Neuronal stem cell (in vitro differentiated cells): ENCODE measurements around the gene STAT1.
A peak's percentile ranks its signal among the peaks of the same experiment; 100 is the strongest.

Source experiments
- DNase-seq: peaks from one replicate; pipeline ENCODE4 v3.0.0-alpha.2; 2013; ENCODE audit warnings: low spot score
- H2AFZ ChIP-seq: one replicate; pipeline ENCODE4 v1.6.1; 2013; ENCODE audit warnings: mild to moderate bottlenecking, low read length, inconsistent platforms
- H2AK5ac ChIP-seq: 2 replicates; pipeline ENCODE4 v1.6.1; 2013; ENCODE audit warnings: low read depth, mild to moderate bottlenecking, inconsistent platforms, low read length, moderate library complexity, mixed read lengths
- H2BK120ac ChIP-seq: 2 replicates; pipeline ENCODE4 v1.6.1; 2013; ENCODE audit warnings: low read depth, mild to moderate bottlenecking, inconsistent platforms, low read length, moderate library complexity, mixed read lengths
- H2BK12ac ChIP-seq: one replicate; pipeline ENCODE4 v1.6.1; 2013; ENCODE audit warnings: low read length, inconsistent platforms
- H2BK15ac ChIP-seq: 2 replicates; pipeline ENCODE4 v1.6.1; 2013; ENCODE audit warnings: mild to moderate bottlenecking, low read length, inconsistent platforms, mixed read lengths
- H2BK5ac ChIP-seq: one replicate; pipeline ENCODE4 v1.6.1; 2013; ENCODE audit warnings: inconsistent platforms, mild to moderate bottlenecking, low read length, moderate library complexity
- H3K14ac ChIP-seq: one replicate; pipeline ENCODE4 v1.6.1; 2013; ENCODE audit warnings: low read length, inconsistent platforms
- H3K18ac ChIP-seq: 2 replicates; pipeline ENCODE4 v1.6.1; 2013; ENCODE audit warnings: low read length, inconsistent platforms
- H3K23ac ChIP-seq: 2 replicates; pipeline ENCODE4 v1.6.1; 2013; ENCODE audit warnings: low read depth, mild to moderate bottlenecking, mixed read lengths, low read length, inconsistent platforms; ENCODE audit not compliant: poor library complexity
- H3K27ac ChIP-seq: replicated peaks from 3 replicates; pipeline ENCODE4 v1.5.1; 2013; ENCODE audit warnings: low read length, inconsistent platforms
- H3K27me3 ChIP-seq, 3 experiments: 2 replicates each; pipeline ENCODE4 v1.6.1; 2013; ENCODE audit warnings: low read length in 3 of 3, mild to moderate bottlenecking in 2 of 3, inconsistent platforms in 1 of 3, low read depth in 1 of 3, mixed read lengths in 1 of 3, moderate library complexity in 1 of 3; ENCODE audit not compliant: control insufficient read depth in 3 of 3, insufficient read depth in 3 of 3
- H3K36me3 ChIP-seq, 2 donors: replicated peaks in 1 of 2; 2 replicates each; pipeline ENCODE4 v1.6.1; 2013; ENCODE audit warnings: low read length in 2 of 2; ENCODE audit not compliant: control insufficient read depth in 2 of 2, insufficient read depth in 2 of 2
- H3K4ac ChIP-seq: 2 replicates; pipeline ENCODE4 v1.6.1; 2013; ENCODE audit warnings: inconsistent platforms, mild to moderate bottlenecking, low read length, moderate library complexity
- H3K4me1 ChIP-seq, 2 donors: 1 replicate in 1 of 2; 2 replicates in 1 of 2; pipeline ENCODE4 v1.6.1; 2013; ENCODE audit warnings: low read length in 2 of 2, low read depth in 1 of 2; ENCODE audit not compliant: control insufficient read depth in 2 of 2, insufficient read depth in 1 of 2
- H3K4me2 ChIP-seq: one replicate; pipeline ENCODE4 v1.6.1; 2013; ENCODE audit warnings: mild to moderate bottlenecking, low read length, inconsistent platforms; ENCODE audit not compliant: insufficient read depth, poor library complexity, severe bottlenecking
- H3K4me3 ChIP-seq, 2 donors: 2 replicates each; pipeline ENCODE4 v1.5.1; 2013; ENCODE audit warnings: low read length in 2 of 2, mild to moderate bottlenecking in 2 of 2, inconsistent platforms in 1 of 2, moderate library complexity in 1 of 2
- H3K79me1 ChIP-seq: one replicate; pipeline ENCODE4 v1.6.1; 2013; ENCODE audit warnings: low read depth, mild to moderate bottlenecking, inconsistent platforms, low read length, moderate library complexity
- H3K9ac ChIP-seq: one replicate; pipeline ENCODE4 v1.6.1; 2013; ENCODE audit warnings: mild to moderate bottlenecking, low read depth, low read length, inconsistent platforms; ENCODE audit not compliant: poor library complexity
- H3K9me3 ChIP-seq, 2 donors: replicated peaks in 1 of 2; 2 replicates each; pipeline versions ENCODE3 to v1.6.1; 2013; ENCODE audit warnings: low read length in 2 of 2, mild to moderate bottlenecking in 2 of 2, inconsistent platforms in 1 of 2, low read depth in 1 of 2, mixed read lengths in 1 of 2, moderate library complexity in 1 of 2; ENCODE audit not compliant: control insufficient read depth in 2 of 2, insufficient read depth in 1 of 2
- H4K8ac ChIP-seq: one replicate; pipeline ENCODE4 v1.6.1; 2013; ENCODE audit warnings: low read depth, mild to moderate bottlenecking, inconsistent platforms, low read length, moderate library complexity
- H4K91ac ChIP-seq: one replicate; pipeline ENCODE4 v1.6.1; 2013; ENCODE audit warnings: low read length, low read depth, mild to moderate bottlenecking, inconsistent platforms; ENCODE audit not compliant: poor library complexity
- WGBS, 2 donors: extraction: QIAGEN DNeasy Blood & Tissue Kit; methylation state at CpG; one replicate each; pipeline ENCODE4 v1.1.7; 2013; ENCODE audit warnings: missing lambda C conversion rate in 2 of 2, mixed read lengths in 1 of 2; ENCODE audit not compliant: insufficient read length in 2 of 2, insufficient replicate concordance in 1 of 2; ENCODE audit errors: extremely low coverage in 2 of 2; 5-methylcytosine and 5-hydroxymethylcytosine counted together

Gene STAT1

GRCh38 chr2:191031256-191031655 is 17.3 kb upstream of the STAT1 start:
- Histone ChIP-seq H3K4me2 (no peak overlapping the region), H3K36me3 (no peaks in the 10 kb centered on the region), H2AFZ (no peak overlapping the region), H3K79me1 (no peaks in the 10 kb centered on the region), H3K4ac (no peak overlapping the region), H3K4me1 (no peaks in the 10 kb centered on the region), H3K14ac (no peak overlapping the region), H3K27ac (no peak overlapping the region), H3K4me3 (no peak overlapping the region), H3K23ac (no peak overlapping the region), H3K9ac (no peak overlapping the region), H2BK5ac (no peak overlapping the region), H2BK15ac (no peak overlapping the region), H3K9me3 (no peaks in the 10 kb centered on the region), H3K27me3 (no peaks in the 10 kb centered on the region), H2AK5ac (no peak overlapping the region), H3K18ac (no peak overlapping the region), H4K8ac (no peak overlapping the region), H2BK120ac (no peak overlapping the region), H4K91ac (no peak overlapping the region), H2BK12ac (no peak overlapping the region)
- DNase-seq = no peak
- WGBS, 2 donors = no CpG with 5 or more reads among the region's 2 CpGs

DNA sequence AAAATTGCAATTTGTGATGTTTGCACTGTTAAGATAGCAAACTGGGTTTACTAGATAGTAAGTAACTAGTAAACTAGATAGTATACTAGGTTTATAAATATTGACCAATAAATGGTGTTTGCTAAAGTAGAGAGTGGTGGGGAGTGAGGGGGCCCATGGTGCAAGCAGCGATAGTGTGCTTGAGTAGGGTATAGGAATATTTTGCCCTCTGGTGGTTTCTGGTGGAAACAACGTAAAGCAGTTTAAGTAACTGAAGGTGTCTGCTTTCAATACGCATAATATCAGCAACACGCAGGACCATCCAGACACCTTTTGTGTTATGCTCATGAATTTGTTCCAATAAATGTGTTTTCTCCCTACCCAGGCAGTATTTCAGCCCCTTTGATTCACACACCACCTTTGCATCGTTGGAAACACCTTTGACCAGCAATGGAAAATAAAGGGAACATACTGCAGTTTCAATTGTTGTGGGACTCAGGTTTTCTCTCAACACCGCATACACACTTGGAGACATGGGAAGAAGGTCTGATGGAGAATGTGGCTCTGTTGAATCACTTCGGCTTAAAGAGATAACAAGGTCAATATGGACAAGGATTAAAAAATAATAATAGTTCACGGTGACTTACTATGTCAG is 16.7 kb upstream of the STAT1 start:
- Histone ChIP-seq H3K79me1 (no peaks in the 10 kb centered on the region), H2BK120ac (no peak overlapping the region), H2BK15ac (no peak overlapping the region), H3K9ac (no peak overlapping the region), H4K91ac (no peak overlapping the region), H3K14ac (no peak overlapping the region), H2AK5ac (no peak overlapping the region), H2AFZ (peak overlapping the region; percentile 7), H3K18ac (no peak overlapping the region), H3K4me1 (no peaks in the 10 kb centered on the region), H3K27me3 (no peaks in the 10 kb centered on the region), H3K4ac (no peak overlapping the region), H4K8ac (no peak overlapping the region), H2BK5ac (no peak overlapping the region), H3K36me3 (no peaks in the 10 kb centered on the region), H3K4me2 (no peak overlapping the region), H3K9me3 (no peaks in the 10 kb centered on the region), H2BK12ac (no peak overlapping the region), H3K4me3 (no peak overlapping the region), H3K27ac (no peak overlapping the region), H3K23ac (no peak overlapping the region)
- DNase-seq = peak; percentile 30
- no CpG with 5 or more reads among the region's 8 CpGs for WGBS, 2 donors

GRCh38 chr2:191029280-191029950 is 15.4 kb upstream of the STAT1 start:
- Histone ChIP-seq H3K14ac (no peak overlapping the region), H3K27me3 (no peaks in the 10 kb centered on the region), H2BK5ac (no peak overlapping the region), H2BK120ac (no peak overlapping the region), H3K4me3 (no peak overlapping the region), H3K4ac (no peak overlapping the region), H3K23ac (no peak overlapping the region), H3K36me3 (no peaks in the 10 kb centered on the region), H2AK5ac (no peak overlapping the region), H3K9me3 (no peaks in the 10 kb centered on the region), H3K79me1 (no peaks in the 10 kb centered on the region), H4K91ac (no peak overlapping the region), H3K9ac (no peak overlapping the region), H2BK12ac (no peak overlapping the region), H3K4me2 (no peak overlapping the region), H3K4me1 (no peaks in the 10 kb centered on the region), H3K27ac (no peak overlapping the region), H2AFZ (no peak overlapping the region), H2BK15ac (no peak overlapping the region), H4K8ac (no peak overlapping the region), H3K18ac (no peak overlapping the region)
- DNase-seq = no peak
- 100% methylated on average over 1 of the region's 10 CpGs; no CpG with 5 or more reads in 1 of the 2 donors for WGBS, 2 donors

DNA sequence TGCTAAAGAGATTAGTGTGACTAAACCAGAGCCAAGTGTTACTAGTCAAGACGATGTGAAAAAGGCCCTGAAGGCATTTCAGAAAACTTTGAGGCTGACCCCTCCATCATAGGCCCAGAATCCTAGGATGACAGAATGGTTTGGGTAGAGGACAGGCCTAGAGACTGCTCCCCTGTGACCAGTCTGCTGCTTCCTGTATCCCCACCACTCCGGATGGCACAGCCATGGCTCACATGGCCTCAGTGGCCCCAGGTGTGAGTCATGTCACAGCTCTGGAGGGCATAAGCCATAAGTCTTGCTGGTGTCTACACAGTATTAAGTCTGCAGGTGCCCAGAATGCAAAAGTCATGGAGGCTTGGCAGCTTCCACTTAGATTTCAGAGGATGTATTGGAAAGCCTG is 12.4 kb upstream of the STAT1 start:
- WGBS, 2 donors = no CpG with 5 or more reads among the region's 2 CpGs
- Histone ChIP-seq H4K8ac (no peak overlapping the region), H2BK5ac (no peak overlapping the region), H3K23ac (no peak overlapping the region), H2BK15ac (no peak overlapping the region), H3K27ac (no peak overlapping the region), H3K18ac (no peak overlapping the region), H3K14ac (no peak overlapping the region), H3K36me3 (no peaks in the 10 kb centered on the region), H3K4ac (no peak overlapping the region), H3K27me3 (no peaks in the 10 kb centered on the region), H2BK12ac (no peak overlapping the region), H4K91ac (no peak overlapping the region), H3K4me1 (no peaks in the 10 kb centered on the region), H3K4me2 (no peak overlapping the region), H3K79me1 (no peaks in the 10 kb centered on the region), H3K4me3 (no peak overlapping the region), H2BK120ac (no peak overlapping the region), H2AFZ (no peak overlapping the region), H3K9ac (no peak overlapping the region), H2AK5ac (no peak overlapping the region), H3K9me3 (no peaks in the 10 kb centered on the region)
- no peak for DNase-seq
